Measurements from ENCODE around the gene STX12.

DNA sequence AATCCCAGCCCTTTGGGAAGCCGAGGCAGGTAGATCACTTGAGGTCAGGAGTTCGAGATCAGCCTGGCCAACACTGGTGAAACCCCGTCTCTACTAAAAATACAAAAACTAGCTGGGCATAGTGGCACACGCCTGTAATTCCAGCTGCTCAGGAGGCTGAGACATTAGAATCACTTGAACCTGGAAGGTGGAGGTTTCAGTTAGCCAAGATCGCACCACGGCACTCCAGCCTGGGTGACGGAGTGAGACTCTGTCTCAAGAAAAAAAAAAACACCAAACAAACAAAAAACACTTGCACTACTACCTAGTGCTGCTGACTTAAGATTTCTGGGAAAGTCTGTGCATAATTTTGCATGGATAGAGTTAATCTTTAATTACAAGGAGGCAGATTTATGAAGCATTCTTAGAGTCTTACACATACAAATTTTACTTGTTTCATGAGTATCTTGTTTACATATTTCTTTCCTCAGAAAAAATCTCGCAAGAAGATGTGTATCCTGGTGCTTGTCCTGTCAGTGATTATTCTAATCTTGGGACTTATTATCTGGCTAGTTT lies 48.8 kb downstream of the STX12 start:
- TF ChIP-seq, protein P1, sequence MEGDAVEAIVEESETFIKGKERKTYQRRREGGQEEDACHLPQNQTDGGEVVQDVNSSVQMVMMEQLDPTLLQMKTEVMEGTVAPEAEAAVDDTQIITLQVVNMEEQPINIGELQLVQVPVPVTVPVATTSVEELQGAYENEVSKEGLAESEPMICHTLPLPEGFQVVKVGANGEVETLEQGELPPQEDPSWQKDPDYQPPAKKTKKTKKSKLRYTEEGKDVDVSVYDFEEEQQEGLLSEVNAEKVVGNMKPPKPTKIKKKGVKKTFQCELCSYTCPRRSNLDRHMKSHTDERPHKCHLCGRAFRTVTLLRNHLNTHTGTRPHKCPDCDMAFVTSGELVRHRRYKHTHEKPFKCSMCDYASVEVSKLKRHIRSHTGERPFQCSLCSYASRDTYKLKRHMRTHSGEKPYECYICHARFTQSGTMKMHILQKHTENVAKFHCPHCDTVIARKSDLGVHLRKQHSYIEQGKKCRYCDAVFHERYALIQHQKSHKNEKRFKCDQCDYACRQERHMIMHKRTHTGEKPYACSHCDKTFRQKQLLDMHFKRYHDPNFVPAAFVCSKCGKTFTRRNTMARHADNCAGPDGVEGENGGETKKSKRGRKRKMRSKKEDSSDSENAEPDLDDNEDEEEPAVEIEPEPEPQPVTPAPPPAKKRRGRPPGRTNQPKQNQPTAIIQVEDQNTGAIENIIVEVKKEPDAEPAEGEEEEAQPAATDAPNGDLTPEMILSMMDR (IDR thresholded peaks at IDR 0.05), result no peak
- no peak for TF ChIP-seq POLR2A (IDR thresholded peaks at IDR 0.05)

Measured in lower leg skin (tissue), 3 donors.